ENCODE results near the gene TERC.
A peak's percentile ranks its signal among the peaks of the same experiment; 100 is the strongest.

Gene TERC

GRCh38 chr3:169764882-169765612 lies at the start of gene TERC:
TSS of gene TERC (minus strand) at chr3:169765060.
- DNase-seq (ENCODE audit: low read depth in 4 of 4, low spot score in 1 of 4): peak; percentile 74 to 87 (median 80)

DNA sequence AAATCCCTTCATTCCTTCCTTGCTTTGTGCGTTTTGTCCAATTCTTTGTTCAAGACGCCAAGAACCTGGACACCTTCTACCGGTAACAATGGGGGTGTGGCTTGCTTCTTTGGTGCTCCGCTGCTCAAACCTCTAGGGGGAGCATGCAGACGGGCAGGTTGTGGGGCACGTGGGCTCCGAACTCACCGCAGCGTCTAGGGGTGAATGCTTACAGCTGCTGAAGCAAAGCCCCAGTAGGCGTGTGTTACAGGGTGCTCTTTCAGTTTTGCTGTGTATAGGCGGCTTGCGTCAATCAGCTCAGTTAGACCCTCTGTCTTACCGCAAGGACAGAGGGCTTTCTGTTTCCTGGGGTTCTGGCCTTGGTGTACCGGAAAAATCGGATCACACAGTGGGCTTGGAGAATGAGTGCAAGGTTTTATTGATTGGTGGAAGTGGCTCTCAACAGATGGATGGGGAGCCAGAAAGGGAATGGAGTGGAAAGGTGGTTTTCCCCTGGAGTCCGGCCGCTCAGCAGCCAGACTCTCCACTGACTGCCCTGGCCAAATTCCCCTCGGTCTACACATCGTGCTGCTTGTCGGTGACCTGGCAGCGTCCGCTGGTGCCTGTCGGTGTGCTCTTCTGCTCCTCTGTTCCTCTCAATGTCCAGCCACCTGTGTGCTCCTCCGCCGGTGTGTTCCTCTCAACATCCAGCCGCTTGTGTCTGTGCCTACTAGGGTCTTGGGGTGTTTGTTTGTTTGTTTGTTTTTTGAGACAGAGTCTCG lies 49.1 kb upstream of the TERC start:
- DNase-seq (ENCODE audit: low read depth in 4 of 4, low spot score in 1 of 4): peak in 3 of 4 experiments; percentile 45 to 62 (median 52)

DNA sequence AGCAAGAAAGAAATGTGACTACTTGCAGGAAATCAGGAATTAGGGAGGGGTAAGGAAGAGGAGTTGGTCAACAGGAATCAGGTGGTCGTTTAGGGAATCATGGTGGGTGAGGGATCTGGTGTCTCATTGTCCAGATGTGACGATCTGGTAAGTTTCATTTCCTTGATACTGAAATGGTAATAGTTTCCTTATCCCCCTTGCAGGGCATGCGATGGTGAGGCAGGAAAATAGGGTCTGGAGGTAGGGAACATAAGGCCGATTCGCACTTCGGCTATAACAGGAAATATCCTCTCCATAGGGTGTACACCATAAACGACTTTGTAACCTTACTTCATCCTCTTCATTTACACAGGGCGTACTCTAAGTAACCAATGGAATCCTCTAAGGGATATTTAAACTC lies 48.4 kb upstream of the TERC start:
- no peak for DNase-seq (ENCODE audit: low read depth in 4 of 4, low spot score in 1 of 4)

- DNase-seq (ENCODE audit: low read depth in 4 of 4, low spot score in 1 of 4): peak; percentile 41 to 63 (median 54)
These were observed 47.7 kb upstream of the TERC start, which contains the start of the genes LRRC34 and LRRIQ4 for GRCh38 chr3:169812332-169813235. TSS of gene LRRC34 (minus strand) at chr3:169812904. CDS start at chr3:169812548, 356 bp downstream. TSS of gene LRRIQ4 (plus strand) at chr3:169812870. CDS start at chr3:169821922, 9,052 bp downstream.

GRCh38 chr3:169811631-169812331 lies 46.9 kb upstream of the TERC start:
- no peak for DNase-seq (ENCODE audit: low read depth in 4 of 4, low spot score in 1 of 4)

GRCh38 chr3:169809230-169809795 lies 44.5 kb upstream of the TERC start:
- no peak for DNase-seq (ENCODE audit: low read depth in 4 of 4, low spot score in 1 of 4)

DNA sequence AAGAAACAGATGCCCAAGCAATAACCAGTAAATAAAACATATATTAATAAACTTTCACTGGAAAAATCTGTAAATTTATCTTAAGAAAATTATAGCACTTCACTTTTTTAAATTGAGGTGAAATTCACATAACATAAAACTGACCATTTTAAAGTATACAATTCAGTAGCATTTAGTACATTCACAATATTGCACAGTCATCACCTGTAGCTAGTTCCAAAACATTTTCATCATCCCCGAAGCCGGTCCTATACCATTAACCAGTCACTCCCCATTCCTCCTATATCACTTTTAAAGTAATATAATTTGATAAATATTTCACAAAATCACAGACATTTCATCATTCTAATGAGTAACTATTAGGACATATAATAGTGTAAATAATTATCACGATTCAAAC lies 39.8 kb upstream of the TERC start:
- DNase-seq (ENCODE audit: low read depth in 4 of 4, low spot score in 1 of 4): no peak

DNA sequence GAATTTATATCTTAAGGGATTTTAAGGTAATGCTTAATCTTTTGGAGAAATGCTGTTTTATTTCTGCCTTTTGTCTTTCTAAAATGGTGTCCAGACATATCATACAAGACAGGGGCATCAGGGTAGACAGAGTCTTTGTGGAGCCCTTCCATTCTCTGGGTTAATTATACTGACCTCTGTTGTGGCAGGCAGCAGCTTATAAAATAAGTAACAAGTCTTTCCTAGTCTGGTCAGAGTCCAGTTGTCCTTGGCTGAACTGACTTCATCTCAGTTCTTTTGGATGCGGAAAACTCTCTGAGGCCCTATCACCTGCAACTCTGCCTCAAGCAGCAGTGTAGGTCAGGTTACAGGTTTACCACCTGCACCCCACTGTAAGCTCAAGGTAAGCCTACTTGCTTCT lies 27.5 kb upstream of the TERC start:
- DNase-seq (ENCODE audit: low read depth in 4 of 4, low spot score in 1 of 4): no peak

- DNase-seq (ENCODE audit: low read depth in 4 of 4, low spot score in 1 of 4): no peak
These were observed 26.0 kb upstream of the TERC start for GRCh38 chr3:169790687-169791429.

DNA sequence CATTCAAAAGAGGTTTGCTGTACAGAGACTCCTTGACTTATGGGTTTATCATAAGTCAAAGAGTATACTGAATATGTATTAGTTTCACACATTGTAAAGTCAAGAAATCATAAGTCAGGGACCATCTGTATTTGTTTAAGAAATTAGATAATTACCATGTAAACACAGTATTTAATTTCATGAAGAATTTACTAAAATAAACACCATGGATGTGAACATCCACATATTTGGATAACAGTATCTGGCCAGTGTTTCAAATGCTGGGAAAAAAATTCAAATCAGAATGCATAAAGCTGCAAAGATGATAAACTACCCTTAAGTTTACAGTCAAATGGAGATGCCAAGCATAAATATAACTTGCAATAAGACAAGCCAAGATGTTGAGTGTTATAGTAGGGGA lies 25.4 kb upstream of the TERC start:
- no peak for DNase-seq (ENCODE audit: low read depth in 4 of 4, low spot score in 1 of 4)

DNA sequence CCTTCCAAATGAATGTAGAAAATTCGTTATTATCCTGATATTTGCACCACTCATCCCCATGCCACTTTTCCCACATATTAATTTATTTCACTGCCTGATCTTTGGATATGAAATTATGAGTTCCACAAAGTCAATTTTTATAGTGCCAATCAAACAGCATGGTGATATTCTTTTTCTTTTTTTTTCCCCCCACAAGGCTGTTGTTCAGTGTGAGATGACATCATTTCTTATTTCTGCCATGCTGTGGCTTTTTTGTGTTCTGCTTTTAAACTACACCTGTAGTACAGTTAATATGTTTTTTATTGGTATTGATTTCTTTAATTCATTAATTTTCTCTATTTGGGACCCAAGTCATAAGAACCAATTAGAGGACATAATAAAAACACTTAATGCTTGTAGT lies 22.9 kb upstream of the TERC start:
- DNase-seq (ENCODE audit: low read depth in 4 of 4, low spot score in 1 of 4): no peak

- DNase-seq (ENCODE audit: low read depth in 4 of 4, low spot score in 1 of 4): no peak
These were observed 22.3 kb upstream of the TERC start for GRCh38 chr3:169787120-169787519.

- no peak for DNase-seq (ENCODE audit: low read depth in 4 of 4, low spot score in 1 of 4)
These were observed 16.5 kb upstream of the TERC start for GRCh38 chr3:169781209-169781855.

GRCh38 chr3:169780742-169781141 lies 15.9 kb upstream of the TERC start:
- DNase-seq (ENCODE audit: low read depth in 4 of 4, low spot score in 1 of 4): no peak

GRCh38 chr3:169777822-169778221 lies 13.0 kb upstream of the TERC start:
- DNase-seq (ENCODE audit: low read depth in 4 of 4, low spot score in 1 of 4): no peak

DNA sequence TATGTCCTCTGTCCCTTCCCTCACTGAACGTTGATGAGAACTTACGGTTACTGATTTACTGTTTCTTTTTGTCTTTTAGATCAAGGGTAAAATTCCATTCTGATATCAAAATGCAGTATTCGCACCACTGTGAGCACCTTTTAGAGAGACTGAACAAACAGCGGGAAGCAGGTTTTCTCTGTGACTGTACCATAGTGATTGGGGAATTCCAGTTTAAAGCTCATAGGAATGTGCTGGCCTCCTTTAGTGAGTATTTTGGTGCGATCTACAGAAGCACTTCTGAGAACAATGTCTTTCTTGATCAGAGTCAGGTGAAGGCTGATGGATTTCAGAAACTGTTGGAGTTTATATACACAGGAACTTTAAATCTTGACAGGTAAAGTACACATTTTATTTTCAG lies 9.3 kb upstream of the TERC start:
- no peak for DNase-seq (ENCODE audit: low read depth in 4 of 4, low spot score in 1 of 4)

DNA sequence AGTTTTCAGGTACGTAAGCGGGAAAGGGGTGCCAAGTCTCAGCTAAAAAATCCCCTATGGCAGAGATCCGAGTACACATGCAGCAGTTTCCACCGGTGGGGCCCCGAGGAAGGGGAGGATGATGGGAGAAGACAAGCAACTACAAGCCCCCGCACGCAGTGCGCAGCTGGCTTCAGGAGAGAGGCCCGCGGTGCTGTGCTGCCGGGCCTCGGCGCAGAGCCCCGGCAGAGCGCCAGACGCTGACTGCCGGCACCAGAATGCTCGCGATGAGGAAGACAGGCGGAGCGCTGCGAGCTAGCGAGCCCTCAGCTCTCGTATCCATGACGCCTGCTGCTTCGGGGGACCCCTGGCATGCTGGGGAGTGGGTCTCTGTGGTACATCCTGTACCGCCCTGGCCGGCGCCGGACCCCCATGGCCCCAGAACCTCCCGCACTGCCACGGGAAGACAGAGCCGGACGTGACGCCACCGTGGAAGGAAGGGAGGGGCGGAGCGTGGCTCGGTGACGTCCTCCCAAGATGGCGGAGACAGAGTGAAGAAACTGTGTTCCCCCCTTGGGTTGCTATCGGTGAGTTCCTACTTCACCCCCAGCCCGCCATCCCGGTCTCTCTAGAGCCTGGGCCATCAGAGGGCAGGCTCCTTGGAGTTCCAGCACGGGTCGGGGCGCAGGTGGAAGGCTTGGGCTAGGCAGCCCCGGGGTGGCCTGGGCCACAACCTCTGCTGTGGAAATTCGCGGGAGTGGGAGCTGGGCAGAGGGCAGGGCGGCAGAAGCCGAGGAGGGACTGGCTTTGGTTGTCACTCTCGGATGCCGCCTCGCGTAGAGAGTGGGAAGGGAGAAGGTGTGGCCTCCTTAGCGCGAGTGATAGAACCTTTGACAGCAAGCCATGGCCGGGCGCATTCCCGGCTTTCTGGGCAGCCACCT lies 8.3 kb upstream of the TERC start, which contains the start of gene MYNN:
MYNN (plus strand) TSS at position 500 of the 920 bp plus-strand sequence. CDS start 900 bp downstream, outside the sequence.
- DNase-seq (ENCODE audit: low read depth in 4 of 4, low spot score in 1 of 4): peak; percentile 77 to 90 (median 82)
